Prostate gland (tissue), 2 donors: ENCODE data around the gene ARHGAP29. TPM values are rescaled to one million over a fixed set of nuclear protein-coding genes. Genes with fewer than 3 reads are reported as not detected.
A peak's percentile ranks its signal among the peaks of the same experiment; 100 is the strongest.

ENCODE experiments used
- DNase-seq: peaks from one replicate; pipeline ENCODE4 v3.0.0-alpha.2; 2019; ENCODE audit warnings: low spot score
- H3K27ac ChIP-seq, 2 donors: fragments of 200-600 bp; sonication (generic); 2 replicates each; pipeline ENCODE4 v1.5.1; 2017 to 2019
- H3K27me3 ChIP-seq: fragments of 200-600 bp; sonication (generic); replicated peaks from 2 replicates; pipeline ENCODE4 v1.5.1; 2019; ENCODE audit not compliant: insufficient read depth
- H3K36me3 ChIP-seq, 2 donors: fragments of 200-600 bp; sonication (generic); 1 replicate in 1 of 2; 2 replicates in 1 of 2; pipeline versions ENCODE4 v1.5.1 to v1.8.1; 2017 to 2019
- H3K4me1 ChIP-seq: fragments of 200-600 bp; sonication (generic); replicated peaks from 2 replicates; pipeline ENCODE4 v1.5.1; 2019
- H3K4me3 ChIP-seq, 2 donors: fragments of 200-600 bp; sonication (generic); 2 replicates each; pipeline ENCODE4 v1.5.1; 2017 to 2019
- H3K9me3 ChIP-seq: fragments of 200-600 bp; sonication (generic); 2 replicates; pipeline ENCODE4 v1.5.1; 2017
- CTCF ChIP-seq, 4 experiments: fragments of 200-600 bp in 2 of 4; fragments of 450-650 bp in 2 of 4; sonication (generic) in 2 of 4; IDR thresholded peaks; 1 replicate in 3 of 4; 2 replicates in 1 of 4; pipeline ENCODE4 v1.5.1; 2016 to 2019; ENCODE audit warnings: antibody characterized with exemption in 4 of 4, mild to moderate bottlenecking in 2 of 4, moderate library complexity in 2 of 4
- POLR2A ChIP-seq: fragments of 450-650 bp; IDR thresholded peaks from one replicate; pipeline ENCODE4 v1.6.1; 2016; ENCODE audit warnings: antibody characterized with exemption, mild to moderate bottlenecking
- POLR2AphosphoS5 ChIP-seq: sonication (generic); formaldehyde crosslinking; IDR thresholded peaks from one replicate; pipeline ENCODE4 v1.6.1; 2017; ENCODE audit warnings: antibody characterized with exemption
- WGBS: methylation state at CpG from one replicate; pipeline ENCODE4 v1.1.5; 2018; 5-methylcytosine and 5-hydroxymethylcytosine counted together
- intact Hi-C: fragments of 100-400 bp; cut with DNase I; formaldehyde crosslinking; loops from one replicate; pipeline ENCODE4 v1.14.2; 2022
- total RNA-seq, 2 donors: library from RNA; depleted of rRNA; stranded (reverse); fragments of >200 nt; gene quantifications; one replicate each; pipeline ENCODE4 v1.1.0, GENCODE V29; 2016

ARHGAP29 gene
- total RNA-seq, 2 donors from 2014 or later: 27.8 to 32.9 TPM

- no peaks in the 10 kb centered on the region for H3K9me3 ChIP-seq
- H3K4me1 ChIP-seq: peaks cover 9% of the 10 kb centered on the region
- H3K27ac ChIP-seq: peak overlapping the region in 1 of 2 donors; percentile 6
- intact Hi-C loops: no loop called here
- no peak for DNase-seq
- no peak overlapping the region for H3K4me3 ChIP-seq
- H3K27me3 ChIP-seq: no peaks in the 10 kb centered on the region
- no peak for TF ChIP-seq POLR2A
- WGBS: 70% methylated on average over 3 of the region's 3 CpGs
- H3K36me3 ChIP-seq: no peaks in the 10 kb centered on the region
These were observed 13.0 kb upstream of the ARHGAP29 start for GRCh38 chr1:94250341-94250740.

- no peak overlapping the region for H3K27ac ChIP-seq
- intact Hi-C loops: no loop called here
These were observed 11.7 kb upstream of the ARHGAP29 start for GRCh38 chr1:94248956-94249688.

DNA sequence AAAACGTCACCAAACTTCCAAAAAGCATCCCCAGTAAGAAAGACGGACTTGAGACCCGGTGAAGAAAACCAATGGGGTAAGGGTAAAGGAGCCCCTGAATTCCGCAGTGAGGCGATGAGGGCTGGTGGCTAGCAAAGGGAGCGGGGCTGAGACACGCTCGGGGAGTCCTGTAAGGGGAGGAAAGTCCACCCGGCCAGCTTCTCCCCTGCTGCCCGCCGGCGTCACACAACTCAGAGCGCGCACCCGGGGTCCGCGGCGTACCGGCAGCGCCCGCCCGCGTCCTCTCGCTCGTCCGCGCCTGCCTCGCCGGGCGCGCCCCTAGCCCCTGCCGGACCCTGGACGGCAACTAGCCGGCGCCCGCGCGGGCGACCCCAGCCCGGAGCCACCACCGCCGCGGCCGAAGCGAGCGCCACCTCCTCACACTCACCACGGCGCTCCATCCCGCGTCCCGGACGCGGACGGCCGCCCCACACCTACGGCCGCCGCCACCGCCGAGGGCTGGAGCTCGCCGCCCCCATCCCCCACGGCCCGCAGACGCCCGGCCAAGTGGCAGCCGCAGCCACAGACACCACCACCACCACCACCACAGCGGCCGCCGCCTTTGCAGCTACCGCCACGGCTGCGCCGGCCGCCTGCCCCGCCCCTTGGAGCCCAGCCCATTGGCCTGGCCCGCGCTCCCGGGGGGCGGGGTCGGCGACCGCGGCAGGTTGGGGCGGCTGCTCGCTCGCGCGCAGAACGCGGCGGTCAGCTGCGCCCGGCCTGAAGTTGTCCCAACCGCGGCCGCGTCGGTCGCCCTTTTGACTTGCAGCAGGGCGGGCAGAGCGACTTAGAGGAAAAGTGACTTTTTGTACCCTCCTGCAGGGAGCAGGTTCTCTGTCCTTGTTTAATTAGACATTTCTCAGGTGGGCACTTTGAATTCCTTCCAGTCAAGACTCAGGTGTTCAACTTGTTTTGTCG, 10.0 kb upstream of the ARHGAP29 start:
- peak; percentile 73 for DNase-seq
- H3K27me3 ChIP-seq: no peaks in the 10 kb centered on the region
- H3K4me1 ChIP-seq: peaks cover 3% of the 10 kb centered on the region
- 2% methylated on average over 60 of the region's 103 CpGs for WGBS
- peak overlapping the region; percentile 69 to 84 for H3K4me3 ChIP-seq
- no peaks in the 10 kb centered on the region for H3K9me3 ChIP-seq
- peak overlapping the region; percentile 77 to 85 for H3K27ac ChIP-seq
- H3K36me3 ChIP-seq: no peaks in the 10 kb centered on the region
- intact Hi-C loops: no loop called here
- TF ChIP-seq CTCF (IDR thresholded peaks at IDR 0.05) (no peak), POLR2A (peak; percentile 83)

More at GRCh38 chr1:94248956-94249688, 11.7 kb upstream of the ARHGAP29 start:
- H3K4me3 ChIP-seq: no peak overlapping the region
- H3K27me3 ChIP-seq: no peaks in the 10 kb centered on the region
- no peak for DNase-seq
- no peaks in the 10 kb centered on the region for H3K9me3 ChIP-seq
- WGBS: 92% methylated on average over 11 of the region's 11 CpGs
- no peaks in the 10 kb centered on the region for H3K36me3 ChIP-seq
- TF ChIP-seq CTCF (IDR thresholded peaks at IDR 0.05) (no peak), POLR2AphosphoS5 (no peak), POLR2A (no peak)
- H3K4me1 ChIP-seq: peaks cover 3% of the 10 kb centered on the region

DNA sequence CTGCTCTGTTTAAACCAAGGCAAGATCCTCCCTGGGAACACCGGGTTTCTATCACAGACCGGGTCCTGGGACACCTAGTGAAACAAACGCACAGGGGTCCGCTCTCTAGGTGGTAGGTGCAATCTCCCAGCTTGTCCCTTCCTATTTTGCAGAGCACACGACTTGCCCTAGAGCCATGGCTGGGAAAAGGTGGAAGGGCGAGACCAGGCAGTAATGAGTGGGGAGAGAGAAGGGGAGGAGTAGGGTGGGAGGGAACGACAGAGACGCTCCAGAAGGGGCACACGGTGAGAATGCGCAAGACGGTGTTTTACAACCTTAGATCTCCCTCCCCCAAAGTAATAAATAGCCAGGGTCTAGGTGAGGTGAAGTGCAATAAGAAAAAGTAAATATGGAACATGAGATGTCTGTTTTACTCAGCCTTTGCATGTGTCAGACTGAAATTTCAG, 9.3 kb upstream of the ARHGAP29 start:
- no peak for DNase-seq
- peak overlapping the region; percentile 77 to 85 for H3K27ac ChIP-seq
- peaks cover 3% of the 10 kb centered on the region for H3K4me1 ChIP-seq
- H3K4me3 ChIP-seq: peak overlapping the region; percentile 69 to 84
- WGBS: 7% methylated on average over 11 of the region's 11 CpGs
- H3K27me3 ChIP-seq: no peaks in the 10 kb centered on the region
- intact Hi-C loops: no loop called here
- TF ChIP-seq POLR2AphosphoS5 (no peak), POLR2A (no peak), CTCF (IDR thresholded peaks at IDR 0.05) (no peak)
- no peaks in the 10 kb centered on the region for H3K9me3 ChIP-seq
- no peaks in the 10 kb centered on the region for H3K36me3 ChIP-seq

DNA sequence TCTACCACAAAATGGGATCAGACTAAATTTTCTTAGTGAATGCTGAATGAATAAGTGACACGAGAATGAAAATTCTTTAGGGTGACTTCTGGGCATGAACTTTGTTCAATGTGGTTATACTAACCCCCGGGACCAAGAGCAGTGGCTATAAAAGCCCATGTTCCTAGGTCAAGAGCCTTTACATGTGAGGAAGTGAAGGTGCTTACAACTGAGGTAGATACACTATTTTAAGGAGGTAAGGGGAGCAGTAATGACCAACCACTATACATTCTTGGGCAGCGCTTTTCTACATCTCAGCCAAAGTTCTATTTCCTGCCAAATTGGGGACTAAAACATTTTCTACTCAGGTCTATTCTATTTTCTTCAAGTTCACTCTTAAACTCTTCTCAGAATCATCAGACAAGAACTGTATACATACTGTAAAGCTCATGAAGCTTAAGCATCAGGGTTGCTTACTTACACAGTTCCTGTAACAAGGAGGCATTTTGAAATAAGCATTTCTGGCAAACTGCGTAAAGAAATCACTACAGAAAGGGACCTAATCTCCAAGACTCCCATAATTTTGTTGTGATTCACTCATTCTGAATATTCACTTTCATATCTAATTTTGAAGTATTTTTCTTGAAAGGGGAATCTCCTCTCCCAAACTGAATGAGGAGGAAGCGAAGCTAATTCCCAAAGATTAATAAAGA, 8.5 kb upstream of the ARHGAP29 start:
- intact Hi-C loops: no loop called here
- DNase-seq: no peak
- TF ChIP-seq CTCF (IDR thresholded peaks at IDR 0.05) (no peak), POLR2AphosphoS5 (no peak), POLR2A (no peak)

More for the DNA sequence above, 8.5 kb upstream of the ARHGAP29 start:
- Histone ChIP-seq H3K4me1 (peaks cover 3% of the 10 kb centered on the region), H3K36me3 (no peaks in the 10 kb centered on the region), H3K27ac (peak overlapping the region in 1 of 2 donors; percentile 85), H3K9me3 (no peaks in the 10 kb centered on the region), H3K27me3 (no peaks in the 10 kb centered on the region), H3K4me3 (peak overlapping the region in 1 of 2 donors; percentile 84)
- 86% methylated on average over 5 of the region's 5 CpGs for WGBS
